Activated CD4-positive, alpha-beta T cell treated with anti-CD3 and anti-CD28 coated beads, Interleukin-2, amount 50 U/mL, for 1 hour (primary cell): ENCODE data around the gene NUP42.

Experiments
- DNase-seq: peaks from one replicate; pipeline ENCODE4 v3.0.0-alpha.2; 2020

The NUP42 gene

DNA sequence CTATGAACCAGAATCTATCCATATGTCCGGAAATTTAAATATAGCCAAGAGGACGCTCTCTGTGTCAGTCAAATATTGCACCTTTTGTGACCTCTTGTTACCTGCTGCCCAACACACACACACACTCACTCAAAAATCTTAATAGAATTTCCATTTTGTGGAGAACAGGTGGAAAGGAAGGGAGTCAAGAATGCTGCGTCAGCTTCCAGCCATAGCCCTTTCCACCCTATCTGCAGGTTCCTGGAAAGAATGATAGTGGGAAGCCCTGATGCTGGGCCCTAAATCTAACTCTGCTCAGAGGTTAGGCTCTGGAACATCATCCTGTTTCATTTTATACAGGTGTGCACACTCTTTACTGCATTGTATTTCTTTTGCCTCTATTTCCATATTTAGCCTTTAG lies 55.2 kb downstream of the NUP42 start:
- DNase-seq: no peak

DNA sequence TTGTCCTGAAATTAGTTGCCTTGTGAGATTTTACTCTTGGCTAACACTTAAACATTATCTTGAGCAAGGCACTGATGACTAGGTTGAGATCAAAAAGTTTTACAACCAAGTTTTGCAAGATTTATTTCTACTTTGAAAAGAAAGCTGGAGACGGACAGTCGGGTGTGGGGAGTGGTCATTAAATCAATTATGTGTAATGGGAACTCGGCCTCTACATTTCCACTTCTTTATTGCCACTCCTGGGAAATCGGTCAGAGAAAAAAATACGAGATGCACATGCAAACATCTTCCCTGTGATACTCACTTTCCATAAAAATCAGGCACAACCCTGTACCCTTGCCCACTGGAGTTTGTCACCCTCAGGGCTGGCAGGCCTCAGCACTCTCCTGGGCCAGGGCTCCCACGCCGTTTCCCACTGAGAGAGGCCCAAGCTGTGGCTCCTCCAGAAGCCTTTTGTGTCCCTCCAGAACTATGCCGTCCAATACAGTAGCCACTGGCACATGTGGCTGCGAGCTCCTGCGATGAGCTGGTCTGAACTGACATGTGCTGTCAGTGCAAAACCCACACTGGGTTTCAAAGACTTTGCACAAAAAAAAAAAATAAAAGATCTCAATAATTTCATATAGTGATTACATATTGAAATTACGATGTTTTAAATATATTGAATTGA lies 57.3 kb downstream of the NUP42 start:
- DNase-seq: no peak

DNA sequence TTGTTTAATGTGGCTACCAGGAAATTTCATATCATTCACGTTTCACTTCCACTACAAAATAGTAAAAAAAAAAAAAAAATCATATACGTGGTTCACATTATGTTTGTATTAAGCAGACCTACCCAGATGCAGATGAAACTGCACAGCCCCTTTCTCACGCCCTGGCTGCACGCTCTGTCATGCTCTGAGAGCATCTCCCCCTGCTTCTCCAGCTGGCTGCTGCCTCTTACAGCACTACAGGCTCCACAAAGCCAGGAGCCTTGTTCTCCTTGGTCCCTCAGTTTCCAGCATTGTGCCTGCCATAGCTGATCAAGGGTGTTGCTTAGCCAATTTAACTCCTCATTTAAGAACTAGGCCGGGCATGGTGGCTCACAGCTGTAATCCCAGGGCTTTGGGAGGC lies 57.9 kb downstream of the NUP42 start:
- no peak for DNase-seq

DNA sequence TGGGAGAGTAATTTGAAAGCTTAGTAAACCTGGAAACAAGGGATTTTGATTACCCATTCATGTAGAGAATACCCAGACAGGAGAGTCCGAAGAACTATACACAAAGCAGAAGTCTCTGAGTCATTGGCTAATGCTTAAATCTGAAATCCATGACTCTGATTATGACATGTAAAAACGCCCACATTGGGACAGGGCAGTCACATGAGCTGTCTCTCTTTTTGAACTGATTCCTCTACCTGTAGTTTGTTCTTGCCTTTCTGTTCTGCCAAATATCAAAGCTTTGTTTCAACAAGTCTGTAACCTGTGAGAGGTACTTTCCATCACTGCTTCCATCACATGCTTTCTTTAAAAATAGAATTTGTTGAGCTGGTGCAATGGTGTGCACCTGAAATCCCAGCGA lies 60.5 kb downstream of the NUP42 start:
- no peak for DNase-seq

DNA sequence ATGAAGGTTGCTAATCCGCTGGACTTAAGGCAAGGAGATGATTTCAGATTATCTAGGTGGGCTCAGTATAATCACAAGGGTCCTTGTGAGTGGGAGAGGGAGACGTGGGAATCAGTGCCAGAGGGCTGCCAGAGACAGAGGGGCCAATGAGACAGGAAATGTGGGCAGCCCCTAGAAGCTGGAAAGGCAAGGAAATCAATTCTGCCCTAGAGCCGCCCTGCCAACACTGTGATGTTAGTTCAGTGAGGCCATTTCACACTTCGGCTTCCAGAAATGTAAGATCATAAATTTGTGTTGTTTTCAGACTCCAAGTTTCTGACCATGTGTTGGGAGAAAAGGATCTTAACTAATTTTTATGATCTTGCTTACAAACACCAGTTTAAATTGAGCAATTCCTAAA lies 61.1 kb downstream of the NUP42 start:
- DNase-seq: no peak

DNA sequence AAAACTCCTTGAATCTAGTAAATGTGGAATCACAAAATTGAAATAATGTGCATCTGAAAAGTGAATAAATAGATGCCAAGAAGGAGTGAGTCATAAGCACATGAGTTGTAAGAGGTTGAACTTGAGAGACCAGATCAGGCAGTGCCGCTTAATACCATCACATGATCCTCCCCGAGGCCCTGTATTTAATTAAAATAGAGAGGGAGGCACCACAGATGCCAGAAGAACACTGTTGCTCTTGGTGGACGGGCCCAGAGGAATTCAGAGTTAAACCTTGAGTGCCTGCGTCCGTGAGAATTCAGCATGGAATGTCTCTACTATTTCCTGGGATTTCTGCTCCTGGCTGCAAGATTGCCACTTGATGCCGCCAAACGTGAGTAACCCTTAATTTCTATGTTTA lies 64.7 kb downstream of the NUP42 start, which contains the start of gene GPNMB:
Gene GPNMB (plus strand): TSS at position 221 of the 400 bp plus-strand sequence. CDS start 83 bp downstream, at position 304.
- DNase-seq: no peak

DNA sequence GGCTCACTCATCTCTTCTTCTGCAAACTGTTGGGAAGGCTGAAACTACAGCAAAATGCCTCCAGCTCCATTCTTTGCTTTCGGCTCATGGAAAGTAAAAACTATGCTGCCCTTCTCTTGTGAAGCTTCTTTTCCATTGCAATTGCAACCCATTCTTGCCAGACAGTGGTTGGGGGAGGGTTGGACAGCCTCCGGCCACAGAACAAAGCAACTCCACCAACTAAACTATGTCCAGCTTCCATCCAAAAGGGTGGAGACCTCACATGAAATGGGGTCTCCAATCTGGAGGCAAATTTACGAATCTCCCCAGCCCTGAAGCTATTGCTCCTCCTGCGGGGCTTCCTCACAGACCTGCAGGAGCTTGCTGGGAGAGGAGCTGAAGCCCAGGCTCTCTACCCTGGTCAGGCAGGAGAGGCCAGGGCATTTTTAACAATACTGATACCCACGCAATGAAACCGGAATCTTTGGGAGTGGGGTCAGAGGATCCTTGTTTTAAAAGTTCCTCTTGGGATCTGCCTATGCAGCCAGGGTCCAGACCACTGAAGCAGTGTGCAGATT lies 65.3 kb downstream of the NUP42 start:
- DNase-seq: no peak

DNA sequence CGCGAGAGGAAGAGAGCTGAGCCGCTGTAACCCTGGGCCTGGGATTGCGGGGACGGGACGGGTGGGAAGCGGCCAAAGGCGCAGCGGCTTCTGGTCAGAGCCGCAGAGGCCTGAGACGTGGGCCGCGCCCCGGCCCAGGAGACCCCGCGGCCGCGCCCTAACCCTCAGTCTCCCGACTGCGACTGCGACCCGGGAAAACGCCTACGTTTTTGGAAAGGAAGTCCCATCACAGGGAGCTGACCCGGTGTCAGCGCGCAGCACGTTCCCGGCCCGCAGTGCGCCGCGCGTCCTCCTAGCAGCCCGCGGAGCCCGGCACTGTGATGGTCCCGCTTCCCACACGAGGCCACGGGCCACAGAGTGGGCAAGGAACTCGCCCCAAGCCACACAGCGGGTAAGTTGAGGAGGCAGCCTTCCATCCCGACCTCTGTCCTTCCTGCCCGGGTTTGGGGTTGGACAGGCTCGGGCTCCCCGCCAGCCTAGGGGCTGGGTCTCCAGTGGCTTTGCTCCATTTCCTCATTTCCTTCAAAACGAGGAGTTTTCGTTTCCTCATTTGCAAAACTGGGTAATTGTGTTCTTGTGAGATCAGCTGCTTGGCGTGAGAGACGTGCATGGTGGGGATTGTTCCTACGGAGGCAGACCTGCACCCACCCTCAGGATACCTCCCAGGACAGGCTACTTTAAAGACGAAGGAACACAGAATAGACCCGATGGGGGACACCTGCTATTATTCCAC lies 65.9 kb downstream of the NUP42 start:
- no peak for DNase-seq

DNA sequence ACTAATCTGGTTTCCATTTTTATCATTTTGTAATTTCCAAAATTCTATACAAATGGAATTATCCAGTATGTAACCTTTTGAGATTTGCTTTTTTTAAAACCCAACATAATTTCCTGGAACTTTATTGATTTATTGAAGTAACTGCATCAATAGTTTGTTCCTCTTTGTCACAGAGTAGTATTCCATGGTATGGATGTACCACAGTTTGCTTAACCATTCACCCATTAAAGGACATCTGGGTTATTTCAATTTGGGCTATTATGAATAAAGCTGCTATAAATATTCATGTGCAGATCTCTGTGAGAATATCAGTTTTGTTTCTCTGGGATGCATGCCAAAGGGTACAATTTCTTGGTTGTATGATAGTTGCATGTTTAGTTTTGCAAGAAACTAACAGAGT lies 67.6 kb downstream of the NUP42 start:
- no peak for DNase-seq
